Gastroesophageal sphincter (tissue), 4 donors: Measurements from ENCODE around the gene THADA. TPM values are rescaled to one million over a fixed set of nuclear protein-coding genes. Genes with fewer than 3 reads are reported as not detected.
A peak's percentile ranks its signal among the peaks of the same experiment; 100 is the strongest.

ENCODE experiments used
- ATAC-seq: fragments of 150-250 bp; one replicate; pipeline ENCODE4 v1.9.1; 2016; ENCODE audit warnings: mild to moderate bottlenecking, moderate library complexity
- H3K27ac ChIP-seq, 4 donors: fragments of 200-600 bp; sonication (generic) in 3 of 4; 1 replicate in 3 of 4; 2 replicates in 1 of 4; pipeline ENCODE4 v1.5.1; 2016 to 2019
- H3K27me3 ChIP-seq: fragments of 200-600 bp; sonication (generic); one replicate; pipeline ENCODE4 v1.5.1; 2019
- H3K36me3 ChIP-seq, 2 donors: fragments of 200-600 bp; sonication (generic); one replicate each; pipeline ENCODE4 v1.5.1; 2019; ENCODE audit warnings: control low read depth in 1 of 2
- H3K4me1 ChIP-seq, 3 donors: fragments of 200-600 bp; sonication (generic); 1 replicate in 2 of 3; 2 replicates in 1 of 3; pipeline ENCODE4 v1.5.1; 2016 to 2019; ENCODE audit warnings: control low read depth in 2 of 3
- H3K4me3 ChIP-seq, 2 donors: fragments of 200-600 bp; sonication (generic); one replicate each; pipeline ENCODE4 v1.5.1; 2019; ENCODE audit warnings: mild to moderate bottlenecking in 1 of 2, moderate library complexity in 1 of 2
- H3K9me3 ChIP-seq, 3 donors: fragments of 200-600 bp; sonication (generic); one replicate each; pipeline ENCODE4 v1.5.1; 2017 to 2019; ENCODE audit warnings: control low read depth in 2 of 3
- EP300 ChIP-seq: sonication (generic); formaldehyde crosslinking; IDR thresholded peaks from one replicate; pipeline ENCODE4 v1.6.1; 2017; ENCODE audit warnings: antibody characterized with exemption, mild to moderate bottlenecking
- POLR2A ChIP-seq, 2 donors: fragments of 450-650 bp; IDR thresholded peaks; one replicate each; pipeline ENCODE4 v1.6.1; 2017; ENCODE audit warnings: antibody characterized with exemption in 2 of 2, mild to moderate bottlenecking in 2 of 2, moderate library complexity in 1 of 2
- POLR2AphosphoS5 ChIP-seq: sonication (generic); formaldehyde crosslinking; IDR thresholded peaks from one replicate; pipeline ENCODE4 v1.6.1; 2017; ENCODE audit warnings: antibody characterized with exemption
- WGBS, 2 donors: methylation state at CpG; one replicate each; pipeline ENCODE4 v1.1.5; 2018; ENCODE audit warnings: low coverage in 1 of 2; 5-methylcytosine and 5-hydroxymethylcytosine counted together
- total RNA-seq, 4 donors: library from RNA; depleted of rRNA; stranded (reverse); fragments of >200 nt; gene quantifications; one replicate each; pipeline ENCODE4 v1.1.0, GENCODE V29; 2016
- TF ChIP-seq, protein P1 (sequence below), 4 experiments: fragments of 200-600 bp in 2 of 4; fragments of 450-650 bp in 2 of 4; sonication (generic) in 1 of 4; IDR thresholded peaks; one replicate each; pipeline ENCODE4 v1.5.1; 2017 to 2019; ENCODE audit warnings: antibody characterized with exemption in 4 of 4, mild to moderate bottlenecking in 2 of 4, moderate library complexity in 2 of 4

Gene THADA
- total RNA-seq, 4 donors from 2014 or later: 19.7 to 34.4 (median 22.3) TPM

DNA sequence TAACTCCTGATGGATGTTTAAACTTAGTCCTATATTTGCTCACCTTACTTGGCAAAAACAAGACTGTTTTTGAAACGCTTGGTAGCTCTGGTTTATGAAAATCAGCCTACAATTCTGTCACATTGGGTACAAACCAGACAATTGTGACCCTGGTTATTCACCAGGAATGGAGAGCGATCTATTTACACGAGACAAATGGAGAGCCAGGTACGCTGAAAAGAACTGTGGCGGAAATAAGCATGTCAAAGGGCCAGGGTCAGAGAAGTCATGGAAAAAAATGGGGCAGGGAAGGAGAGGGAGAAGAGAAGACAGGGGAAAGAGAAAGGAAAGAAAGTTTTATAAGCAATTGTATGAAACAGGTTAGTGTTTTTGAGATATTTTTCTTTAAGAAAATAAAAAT, 250.0 kb downstream of the THADA start:
- TF ChIP-seq EP300 (no peak), POLR2A (IDR thresholded peaks at IDR 0.05) (no peak), POLR2AphosphoS5 (no peak)
- TF ChIP-seq, protein P1, sequence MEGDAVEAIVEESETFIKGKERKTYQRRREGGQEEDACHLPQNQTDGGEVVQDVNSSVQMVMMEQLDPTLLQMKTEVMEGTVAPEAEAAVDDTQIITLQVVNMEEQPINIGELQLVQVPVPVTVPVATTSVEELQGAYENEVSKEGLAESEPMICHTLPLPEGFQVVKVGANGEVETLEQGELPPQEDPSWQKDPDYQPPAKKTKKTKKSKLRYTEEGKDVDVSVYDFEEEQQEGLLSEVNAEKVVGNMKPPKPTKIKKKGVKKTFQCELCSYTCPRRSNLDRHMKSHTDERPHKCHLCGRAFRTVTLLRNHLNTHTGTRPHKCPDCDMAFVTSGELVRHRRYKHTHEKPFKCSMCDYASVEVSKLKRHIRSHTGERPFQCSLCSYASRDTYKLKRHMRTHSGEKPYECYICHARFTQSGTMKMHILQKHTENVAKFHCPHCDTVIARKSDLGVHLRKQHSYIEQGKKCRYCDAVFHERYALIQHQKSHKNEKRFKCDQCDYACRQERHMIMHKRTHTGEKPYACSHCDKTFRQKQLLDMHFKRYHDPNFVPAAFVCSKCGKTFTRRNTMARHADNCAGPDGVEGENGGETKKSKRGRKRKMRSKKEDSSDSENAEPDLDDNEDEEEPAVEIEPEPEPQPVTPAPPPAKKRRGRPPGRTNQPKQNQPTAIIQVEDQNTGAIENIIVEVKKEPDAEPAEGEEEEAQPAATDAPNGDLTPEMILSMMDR (IDR thresholded peaks at IDR 0.05): no peak
- 20 to 44% methylated on average over 4 to 5 of the region's 5 CpGs for WGBS, 2 donors

DNA sequence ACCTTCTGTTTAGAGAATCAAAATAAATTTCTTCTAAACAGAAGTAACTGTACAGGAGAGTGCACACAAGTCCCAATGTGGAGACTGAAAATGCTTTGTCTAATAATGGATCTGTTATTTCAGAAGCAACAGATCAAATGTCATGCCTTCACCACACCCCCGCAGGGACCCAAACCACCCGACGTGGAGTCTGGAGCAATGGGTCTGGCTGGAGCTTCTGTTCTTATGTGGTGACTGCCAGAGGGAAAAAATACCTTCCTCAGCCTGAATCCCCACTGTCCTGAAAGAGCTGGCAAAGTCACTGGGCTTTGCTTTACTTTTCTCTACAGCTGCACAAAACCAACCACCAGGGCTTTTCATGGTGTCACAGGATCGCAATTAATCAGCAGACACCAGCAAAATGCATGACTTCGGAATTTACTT, 250.4 kb downstream of the THADA start:
- Histone ChIP-seq H3K27ac (peak overlapping the region; percentile 85 to 94 (median 86)), H3K36me3 (no peaks in the 10 kb centered on the region), H3K4me3 (no peak overlapping the region), H3K4me1 (peaks cover 66 to 100% (median 72%) of the 10 kb centered on the region in 3 donors), H3K27me3 (no peaks in the 10 kb centered on the region), H3K9me3 (no peaks in the 10 kb centered on the region)
- 28 to 48% methylated on average over 3 to 4 of the region's 5 CpGs for WGBS, 2 donors
- TF ChIP-seq, protein P1 (IDR thresholded peaks at IDR 0.05): peak; percentile 26 to 62 (median 47)
- TF ChIP-seq POLR2AphosphoS5: peak; percentile 55
- no peak for TF ChIP-seq EP300
- TF ChIP-seq POLR2A (IDR thresholded peaks at IDR 0.05): no peak
- peak; percentile 47 for ATAC-seq

More for the DNA sequence above, 250.0 kb downstream of the THADA start:
- H3K36me3 ChIP-seq: no peaks in the 10 kb centered on the region
- H3K9me3 ChIP-seq: no peaks in the 10 kb centered on the region
- H3K4me3 ChIP-seq: no peak overlapping the region
- peak overlapping the region; percentile 85 to 94 (median 86) for H3K27ac ChIP-seq
- no peaks in the 10 kb centered on the region for H3K27me3 ChIP-seq
- no peak for ATAC-seq
- peaks cover 66 to 100% (median 72%) of the 10 kb centered on the region in 3 donors for H3K4me1 ChIP-seq

DNA sequence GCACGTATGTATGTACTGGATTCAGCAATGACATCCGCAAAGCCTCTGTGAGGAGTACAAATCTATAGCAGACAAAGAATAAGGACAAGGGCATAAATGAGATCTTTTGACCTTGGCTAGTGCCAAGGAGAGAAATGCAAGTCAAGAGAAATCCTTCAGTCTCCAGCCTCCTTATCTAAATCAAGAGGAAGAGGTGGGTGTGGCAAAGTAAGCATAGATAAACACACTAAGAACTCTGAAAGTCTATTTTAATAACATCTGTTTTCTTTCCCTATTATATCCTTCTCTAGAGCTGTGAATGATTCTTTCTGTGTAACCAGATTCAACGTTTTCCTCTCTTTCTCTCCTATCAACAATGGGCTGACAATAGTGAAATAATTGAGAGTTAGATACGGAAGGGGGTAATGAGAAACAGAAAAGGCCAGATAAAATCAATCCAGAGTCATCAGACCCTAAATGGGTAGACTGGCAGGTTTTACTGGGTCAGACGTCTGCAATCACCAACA, 250.9 kb downstream of the THADA start:
- peaks cover 67 to 100% (median 69%) of the 10 kb centered on the region in 3 donors for H3K4me1 ChIP-seq
- H3K27me3 ChIP-seq: no peaks in the 10 kb centered on the region

GRCh38 chr2:43343573-43344304, 252.1 kb downstream of the THADA start:
- Histone ChIP-seq H3K36me3 (no peaks in the 10 kb centered on the region), H3K4me1 (peaks cover 56 to 98% (median 59%) of the 10 kb centered on the region in 3 donors), H3K9me3 (no peaks in the 10 kb centered on the region), H3K27ac (peak overlapping the region; percentile 85 to 94 (median 86)), H3K27me3 (no peaks in the 10 kb centered on the region), H3K4me3 (no peak overlapping the region)
- 0 to 15% methylated on average over 3 to 5 of the region's 5 CpGs for WGBS, 2 donors
- TF ChIP-seq POLR2AphosphoS5 (peak; percentile 85), EP300 (no peak)
- ATAC-seq: peak; percentile 76

More for the DNA sequence above, 250.9 kb downstream of the THADA start:
- TF ChIP-seq POLR2AphosphoS5: no peak
- TF ChIP-seq, protein P1 (IDR thresholded peaks at IDR 0.05): no peak
- TF ChIP-seq POLR2A (IDR thresholded peaks at IDR 0.05): no peak
- TF ChIP-seq EP300: no peak
- no peak overlapping the region for H3K4me3 ChIP-seq
- 20 to 28% methylated on average over 5 of the region's 5 CpGs for WGBS, 2 donors
- peak overlapping the region; percentile 85 to 94 (median 86) for H3K27ac ChIP-seq
- ATAC-seq: no peak
- H3K9me3 ChIP-seq: no peaks in the 10 kb centered on the region
- H3K36me3 ChIP-seq: no peaks in the 10 kb centered on the region

DNA sequence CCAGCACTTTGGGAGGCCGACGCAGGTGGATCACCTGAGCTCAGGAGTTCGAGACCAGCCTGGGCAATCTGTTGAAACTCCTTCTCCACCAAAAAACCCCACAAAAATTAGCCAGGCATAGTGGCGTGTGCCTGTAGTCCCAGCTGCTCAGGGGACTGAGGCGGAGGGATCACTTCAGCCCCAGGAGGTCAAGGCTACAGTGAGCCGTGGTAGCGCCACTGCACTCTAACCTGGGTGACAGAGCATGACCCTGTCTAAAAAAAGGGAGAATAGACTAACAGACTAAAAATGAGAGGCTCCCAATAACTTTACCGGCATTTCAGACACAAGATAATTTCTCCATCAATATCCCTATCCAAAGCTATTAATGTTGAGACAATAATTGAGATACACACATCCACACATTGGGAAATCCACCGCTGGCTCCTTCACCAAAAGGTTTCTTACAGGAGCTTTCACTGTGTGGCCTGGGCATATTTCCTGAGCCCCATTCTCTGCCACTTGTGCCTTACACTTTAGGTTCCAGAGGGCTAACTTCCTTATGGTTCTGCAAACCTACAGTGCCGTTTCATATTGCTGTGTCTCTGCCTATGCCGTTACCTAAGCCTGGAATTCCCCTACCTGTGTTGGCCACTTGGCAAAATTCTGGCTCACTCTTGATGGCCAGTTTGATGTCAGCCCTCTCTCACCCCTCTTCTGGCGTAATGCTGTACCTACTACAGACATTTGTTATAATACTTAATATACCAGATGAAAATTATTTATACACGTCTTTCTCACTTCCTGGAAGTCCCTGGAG, 253.7 kb downstream of the THADA start:
- Histone ChIP-seq H3K27ac (peak overlapping the region in 3 of 4 donors; percentile 76 to 85 (median 85)), H3K36me3 (no peaks in the 10 kb centered on the region), H3K4me1 (peaks cover 45 to 89% (median 48%) of the 10 kb centered on the region in 3 donors), H3K4me3 (no peak overlapping the region), H3K9me3 (no peaks in the 10 kb centered on the region), H3K27me3 (no peaks in the 10 kb centered on the region)
- 66 to 92% methylated on average over 5 to 10 of the region's 13 CpGs for WGBS, 2 donors
- ATAC-seq: no peak
- TF ChIP-seq POLR2A (IDR thresholded peaks at IDR 0.05) (no peak), EP300 (no peak), POLR2AphosphoS5 (no peak)
- TF ChIP-seq, protein P1 (IDR thresholded peaks at IDR 0.05): no peak
